SKM-1 (cell line): ENCODE data around the gene COL15A1.
A peak's percentile ranks its signal among the peaks of the same experiment; 100 is the strongest.

Source experiments
- DNase-seq: peaks from one replicate; lab custom pipeline; 2025; ENCODE audit not compliant: unreplicated experiment; lab: John Stamatoyannopoulos, UW

COL15A1 gene

GRCh38 chr9:99030610-99031109 lies 87.0 kb downstream of the COL15A1 start:
- DNase-seq: no peak

GRCh38 chr9:99031319-99031718 lies 87.6 kb downstream of the COL15A1 start:
- DNase-seq: no peak

GRCh38 chr9:99031994-99032393 lies 88.3 kb downstream of the COL15A1 start:
- DNase-seq: no peak

- no peak for DNase-seq
These were observed 90.4 kb downstream of the COL15A1 start for GRCh38 chr9:99034149-99034548.

- DNase-seq: no peak
These were observed 91.6 kb downstream of the COL15A1 start for GRCh38 chr9:99035313-99035712.

- no peak for DNase-seq
These were observed 94.2 kb downstream of the COL15A1 start for GRCh38 chr9:99037769-99038483.

GRCh38 chr9:99038484-99038820 lies 94.7 kb downstream of the COL15A1 start:
- no peak for DNase-seq

- DNase-seq: no peak
These were observed 95.9 kb downstream of the COL15A1 start for GRCh38 chr9:99039505-99040182.

GRCh38 chr9:99040251-99040900 lies 96.7 kb downstream of the COL15A1 start:
- no peak for DNase-seq

GRCh38 chr9:99040911-99041582 lies 97.3 kb downstream of the COL15A1 start:
- DNase-seq: peak; percentile 52

- DNase-seq: no peak
These were observed 97.9 kb downstream of the COL15A1 start for GRCh38 chr9:99041618-99042017.

GRCh38 chr9:99042620-99043019 lies 98.9 kb downstream of the COL15A1 start:
- DNase-seq: no peak

GRCh38 chr9:99044827-99045226 lies 101.1 kb downstream of the COL15A1 start:
- DNase-seq: no peak

GRCh38 chr9:99046068-99046467 lies 102.4 kb downstream of the COL15A1 start:
- no peak for DNase-seq

- DNase-seq: no peak
These were observed 102.9 kb downstream of the COL15A1 start for GRCh38 chr9:99046542-99047071.

- no peak for DNase-seq
These were observed 105.5 kb downstream of the COL15A1 start for GRCh38 chr9:99049228-99049627.

GRCh38 chr9:99049641-99050040 lies 105.9 kb downstream of the COL15A1 start:
- no peak for DNase-seq

- no peak for DNase-seq
These were observed 106.7 kb downstream of the COL15A1 start for GRCh38 chr9:99050292-99050911.

- no peak for DNase-seq
These were observed 107.2 kb downstream of the COL15A1 start for GRCh38 chr9:99050924-99051323.

- DNase-seq: no peak
These were observed 107.7 kb downstream of the COL15A1 start for GRCh38 chr9:99051406-99051805.

GRCh38 chr9:99051851-99052250 lies 108.1 kb downstream of the COL15A1 start:
- DNase-seq: no peak
